NCI-H1417 (cell line): ENCODE data around the gene SLC22A14.

Experiments used
- DNase-seq, 3 experiments: peaks; one replicate each; lab custom pipeline; 2025; lab: John Stamatoyannopoulos, UW

Gene SLC22A14

DNA sequence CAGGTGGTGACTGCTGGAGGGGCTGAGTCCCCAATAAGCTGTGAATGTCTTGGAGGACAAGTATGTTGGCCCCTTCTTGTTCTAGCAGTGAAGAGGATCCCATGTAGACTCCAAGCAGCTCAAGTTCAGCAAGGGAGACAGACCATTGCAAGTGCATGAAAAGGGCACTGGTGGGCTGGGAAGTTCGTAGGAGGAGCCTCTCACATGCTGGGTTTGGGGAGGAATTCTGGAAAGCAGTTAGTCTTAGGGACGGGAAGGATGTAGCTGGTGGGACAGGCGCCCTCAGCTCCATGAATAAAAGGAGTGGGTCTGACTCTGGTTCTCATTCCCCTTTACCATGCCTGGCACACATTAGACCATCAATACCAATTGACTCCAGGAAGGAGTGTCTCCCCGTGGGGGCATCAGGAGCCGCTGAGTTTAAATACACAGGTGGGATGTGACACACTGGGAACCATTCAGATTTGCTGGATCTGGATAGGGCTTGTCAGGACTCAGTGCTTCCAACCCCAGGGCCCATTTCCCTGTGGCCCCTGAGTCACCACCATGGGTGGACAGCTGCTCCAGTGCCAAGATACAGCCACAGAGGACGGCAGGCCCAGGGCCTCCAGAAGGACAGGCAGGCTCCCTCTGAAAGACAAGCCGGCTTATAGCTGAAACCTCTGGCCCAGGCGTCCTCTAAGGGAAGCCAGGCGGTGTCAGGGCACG, 63.9 kb downstream of the SLC22A14 start:
- no peak for DNase-seq

DNA sequence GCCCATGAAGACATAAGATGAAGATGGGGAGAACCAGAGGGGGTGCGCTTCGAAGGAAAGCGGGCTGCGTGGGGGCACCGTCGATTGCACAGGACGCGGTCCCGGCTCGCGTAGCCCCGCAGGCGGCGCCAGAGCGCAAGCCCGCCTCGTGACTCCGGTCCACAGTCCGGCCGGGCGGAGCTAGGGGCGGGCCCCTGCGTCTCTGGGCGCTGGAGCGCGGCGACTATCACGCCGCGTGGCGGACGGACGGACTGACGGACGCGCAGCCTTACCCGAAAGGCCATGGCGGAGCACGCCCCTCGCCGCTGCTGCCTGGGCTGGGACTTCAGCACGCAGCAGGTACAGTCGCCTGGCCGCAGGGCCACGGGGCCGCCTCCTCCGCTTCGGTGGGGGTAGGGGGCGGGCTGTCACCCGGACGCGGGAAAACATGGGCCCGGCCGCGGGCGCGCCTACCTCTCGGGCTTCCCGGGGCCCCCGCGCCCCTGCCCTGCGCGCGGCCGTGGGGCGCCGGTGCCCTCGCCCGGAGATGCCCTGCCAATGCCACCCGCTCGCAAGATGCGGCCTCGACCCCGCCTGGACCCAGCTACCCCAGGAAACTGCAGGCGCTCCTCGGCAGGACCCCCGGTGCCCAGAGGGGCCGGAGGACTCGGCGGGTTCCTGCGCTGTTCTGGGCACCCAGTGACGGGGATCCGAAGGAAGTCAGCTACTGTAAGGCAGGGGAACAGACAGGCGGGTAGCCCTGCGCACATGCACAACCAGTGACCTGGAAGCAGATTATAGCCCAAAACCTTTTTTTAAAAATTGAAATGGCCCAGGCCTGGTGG, 64.7 kb downstream of the SLC22A14 start, which contains the start of gene XYLB:
Gene XYLB (plus strand): TSS at position 199 of the 824 bp plus-strand sequence. CDS start 84 bp downstream, at position 283.
- DNase-seq: peak; percentile 56 to 79 (median 77)

GRCh38 chr3:38347421-38348200, 65.5 kb downstream of the SLC22A14 start:
- DNase-seq: peak in 1 of 3 experiments; percentile 24

- no peak for DNase-seq
These were observed 66.8 kb downstream of the SLC22A14 start for GRCh38 chr3:38348903-38349302.

- no peak for DNase-seq
These were observed 67.7 kb downstream of the SLC22A14 start for GRCh38 chr3:38349684-38350359.

- no peak for DNase-seq
These were observed 71.1 kb downstream of the SLC22A14 start for GRCh38 chr3:38353151-38353550.

- DNase-seq: no peak
These were observed 72.7 kb downstream of the SLC22A14 start for GRCh38 chr3:38354588-38355330.

DNA sequence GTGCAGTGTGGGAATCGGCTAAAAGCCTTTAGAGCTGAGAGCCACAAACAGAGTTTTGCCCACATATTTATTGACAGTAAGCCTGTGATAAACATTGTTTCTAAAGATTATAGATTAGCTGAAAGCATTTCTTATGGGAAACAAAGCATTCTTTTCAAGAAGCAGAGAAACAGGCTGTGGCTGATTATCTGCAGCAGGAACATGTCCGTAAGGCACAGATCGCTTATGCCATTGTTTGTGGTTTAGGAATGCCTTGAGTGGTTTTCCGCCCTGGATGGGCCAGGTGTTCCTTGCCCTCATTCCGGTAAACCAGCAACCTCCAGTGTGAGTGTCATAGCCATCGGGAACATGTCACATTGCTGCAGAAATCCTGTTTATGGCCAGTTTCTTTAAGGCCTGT, 76.9 kb downstream of the SLC22A14 start:
- DNase-seq: no peak

GRCh38 chr3:38360345-38360744, 78.3 kb downstream of the SLC22A14 start:
- DNase-seq: no peak

- no peak for DNase-seq
These were observed 79.4 kb downstream of the SLC22A14 start for GRCh38 chr3:38361496-38361895.

DNA sequence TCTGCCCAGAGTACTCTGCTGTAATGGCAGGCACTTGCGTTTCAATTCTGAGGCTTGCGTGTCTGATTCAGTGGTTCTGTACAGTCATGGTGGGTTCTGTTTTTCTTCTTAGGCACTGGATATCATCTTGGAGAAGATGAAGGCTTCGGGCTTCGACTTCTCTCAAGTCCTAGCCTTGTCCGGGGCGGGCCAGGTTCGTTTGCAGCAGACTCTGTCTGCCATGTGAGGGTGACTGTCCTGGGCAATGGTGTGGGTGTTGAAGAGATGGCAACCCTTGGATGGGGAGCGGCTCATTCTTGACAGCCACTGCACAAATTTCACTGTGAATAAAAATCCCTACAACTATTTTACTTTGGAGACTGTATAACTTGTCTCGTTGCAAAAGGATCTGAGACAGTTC, 80.7 kb downstream of the SLC22A14 start:
- no peak for DNase-seq

GRCh38 chr3:38364721-38365400, 82.8 kb downstream of the SLC22A14 start:
- DNase-seq: no peak

DNA sequence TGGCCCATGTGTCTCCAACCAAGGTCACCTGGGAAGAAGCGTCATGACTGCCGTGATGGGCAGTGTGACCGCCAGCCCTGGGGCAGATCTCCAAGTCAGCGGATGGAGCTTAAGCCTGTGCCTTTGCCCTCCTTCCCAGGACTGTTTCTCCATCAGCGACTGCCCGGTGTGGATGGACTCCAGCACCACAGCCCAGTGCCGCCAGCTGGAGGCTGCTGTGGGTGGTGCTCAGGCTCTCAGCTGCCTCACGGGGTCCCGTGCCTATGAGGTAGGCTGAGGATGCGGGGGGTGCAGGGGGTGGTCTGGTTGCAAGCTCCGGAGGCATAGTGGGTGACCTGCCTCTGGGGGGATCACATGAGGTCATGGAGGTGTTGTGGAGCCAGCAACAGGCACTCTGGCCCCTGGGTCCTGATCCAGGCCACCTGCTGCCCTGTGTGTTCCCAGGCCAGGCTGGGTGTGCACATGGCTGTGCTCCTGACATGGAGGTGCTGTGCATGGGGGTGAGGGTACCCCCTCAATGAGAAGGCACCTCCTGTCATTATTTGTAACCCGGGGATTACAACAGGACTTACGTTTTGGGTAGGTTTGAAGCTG, 83.5 kb downstream of the SLC22A14 start:
- DNase-seq: no peak

- DNase-seq: no peak
These were observed 84.0 kb downstream of the SLC22A14 start for GRCh38 chr3:38366082-38366481.

GRCh38 chr3:38367779-38368178, 85.7 kb downstream of the SLC22A14 start:
- no peak for DNase-seq
